Thoracic aorta (tissue), 2 donors: ENCODE data around the gene DPF1. TPM values are rescaled to one million over a fixed set of nuclear protein-coding genes. Genes with fewer than 3 reads are reported as not detected.

Experiments used
- ATAC-seq: fragments of 150-250 bp; one replicate; pipeline ENCODE4 v1.8.0; 2017; ENCODE audit warnings: low read depth; ENCODE audit not compliant: insufficient number of reproducible peaks, low FRiP score
- DNase-seq: peaks from one replicate; pipeline ENCODE4 v3.0.0-alpha.2; 2020; ENCODE audit warnings: low spot score
- H3K27ac ChIP-seq, 2 donors: fragments of 200-600 bp; sonication (generic); 1 replicate in 1 of 2; 2 replicates in 1 of 2; pipeline ENCODE4 v1.5.1; 2016; ENCODE audit warnings: mild to moderate bottlenecking in 2 of 2, moderate library complexity in 2 of 2
- H3K27me3 ChIP-seq: fragments of 200-600 bp; sonication (generic); replicated peaks from 2 replicates; pipeline ENCODE4 v1.6.0; 2016; ENCODE audit warnings: mild to moderate bottlenecking; ENCODE audit not compliant: insufficient read depth
- H3K36me3 ChIP-seq: fragments of 200-600 bp; sonication (generic); one replicate; pipeline ENCODE4 v1.5.1; 2016
- H3K4me1 ChIP-seq, 2 donors: fragments of 200-600 bp; sonication (generic); 1 replicate in 1 of 2; 2 replicates in 1 of 2; pipeline versions ENCODE4 v1.5.1 to v1.6.0; 2016; ENCODE audit warnings: low read depth in 2 of 2, mild to moderate bottlenecking in 1 of 2; ENCODE audit not compliant: control insufficient read depth in 1 of 2
- H3K4me3 ChIP-seq: fragments of 200-600 bp; sonication (generic); 2 replicates; pipeline ENCODE4 v1.5.1; 2016; ENCODE audit warnings: mild to moderate bottlenecking
- H3K9me3 ChIP-seq: fragments of 200-600 bp; sonication (generic); 2 replicates; pipeline ENCODE4 v1.5.1; 2016
- CTCF ChIP-seq: fragments of 200-600 bp; sonication (generic); IDR thresholded peaks from one replicate; pipeline ENCODE4 v1.5.1; 2019; ENCODE audit warnings: antibody characterized with exemption
- total RNA-seq, 2 donors: library from RNA; depleted of rRNA; stranded (reverse); fragments of >200 nt; gene quantifications; one replicate each; pipeline versions ENCODE4 v1.1.0 to v1.2.3, GENCODE V29; 2016

Gene DPF1
- total RNA-seq, 2 donors from 2014 or later: 0.85 to 1.2 TPM

GRCh38 chr19:38163419-38164290 is 60.4 kb downstream of the DPF1 start:
- Histone ChIP-seq H3K27ac (no peak overlapping the region), H3K9me3 (peaks cover 11% of the 10 kb centered on the region), H3K36me3 (peaks cover 25% of the 10 kb centered on the region), H3K4me3 (no peak overlapping the region), H3K27me3 (no peaks in the 10 kb centered on the region), H3K4me1 (no peaks in the 10 kb centered on the region)
- DNase-seq: no peak
- TF ChIP-seq CTCF: no peak
- ATAC-seq: no peak

GRCh38 chr19:38162632-38163031 is 61.4 kb downstream of the DPF1 start:
- Histone ChIP-seq H3K4me1 (no peaks in the 10 kb centered on the region), H3K36me3 (peaks cover 25% of the 10 kb centered on the region), H3K4me3 (no peak overlapping the region), H3K27ac (no peak overlapping the region), H3K27me3 (no peaks in the 10 kb centered on the region), H3K9me3 (peaks cover 11% of the 10 kb centered on the region)
- ATAC-seq (no peak), DNase-seq (no peak)
- TF ChIP-seq CTCF: no peak

DNA sequence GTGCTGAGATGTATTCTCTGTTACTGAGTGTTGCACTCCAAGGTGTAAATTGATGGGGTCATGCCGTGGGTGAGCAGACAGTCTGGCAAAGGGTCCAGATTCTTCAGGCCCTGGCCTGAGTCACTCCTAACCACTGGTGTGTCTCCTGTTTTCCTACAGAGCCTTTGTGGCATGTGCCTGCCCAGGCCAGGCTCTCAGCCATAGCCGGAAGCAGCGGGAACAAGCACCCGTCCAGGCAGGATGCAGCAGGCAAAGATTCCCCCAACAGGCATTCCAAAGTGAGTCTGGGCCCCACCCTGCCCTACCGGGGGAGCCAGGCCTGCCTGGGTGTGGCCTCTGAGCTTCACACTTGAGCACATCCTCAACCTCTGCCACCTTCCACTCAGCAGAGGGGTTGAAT is 61.9 kb downstream of the DPF1 start:
- Histone ChIP-seq H3K4me3 (no peak overlapping the region), H3K9me3 (peaks cover 11% of the 10 kb centered on the region), H3K36me3 (peaks cover 25% of the 10 kb centered on the region), H3K27me3 (no peaks in the 10 kb centered on the region), H3K27ac (no peak overlapping the region), H3K4me1 (no peaks in the 10 kb centered on the region)
- no peak for ATAC-seq
- no peak for TF ChIP-seq CTCF
- DNase-seq: no peak

Other genes with a start within 250 kb of the DPF1 start
- 100 to 1,000 TPM; 618 to 908 TPM for gene PPP1R14A, start 32.2 kb upstream of the DPF1 start, total RNA-seq
- 100 to 1,000 TPM; 218 to 480 TPM for gene SPINT2, start 40.4 kb upstream of the DPF1 start, total RNA-seq
- gene C19orf33, start 80.0 kb upstream of the DPF1 start, total RNA-seq: 1 to 10 TPM in 1 of 2 donors, not detected in 1; 6.7 TPM
- 10 to 100 TPM; 14.9 to 31.0 TPM for gene YIF1B, start 91.7 kb upstream of the DPF1 start, total RNA-seq
- 10 to 100 TPM; 16.1 to 34.3 TPM for gene KCNK6, start 95.6 kb upstream of the DPF1 start, total RNA-seq
- 10 to 100 TPM in 1 of 2 donors, 1 to 10 TPM in 1; 8.7 to 11.9 TPM for gene CATSPERG, start 111.6 kb upstream of the DPF1 start, total RNA-seq
- 100 to 1,000 TPM; 173 to 178 TPM for gene PSMD8, start 150.3 kb upstream of the DPF1 start, total RNA-seq
- 1 to 10 TPM; 1.5 to 6.0 TPM for gene GGN, start 163.8 kb upstream of the DPF1 start, total RNA-seq
- 10 to 100 TPM in 1 of 2 donors, 1 to 10 TPM in 1; 4.1 to 16.4 TPM for gene SPRED3, start 164.5 kb upstream of the DPF1 start, total RNA-seq
- gene FAM98C, start 178.9 kb upstream of the DPF1 start, total RNA-seq: 10 to 100 TPM; 20.0 to 34.0 TPM
- 10 to 100 TPM in 1 of 2 donors, 1 to 10 TPM in 1; 3.6 to 16.9 TPM for gene RASGRP4, start 202.0 kb upstream of the DPF1 start, total RNA-seq
- gene RYR1, start 209.5 kb upstream of the DPF1 start, total RNA-seq: 1 to 10 TPM; 3.8 to 4.3 TPM